H1 (cell line): ENCODE results near the gene PITPNC1. TPM values are rescaled to one million over a fixed set of nuclear protein-coding genes. Genes with fewer than 3 reads are reported as not detected.

Experiments used
- BACH1 ChIP-seq: IDR thresholded peaks from 2 replicates; pipeline ENCODE4 v1.6.1; 2012; ENCODE audit warnings: low read length, improper control_type of control experiment
- EGR1 ChIP-seq: IDR thresholded peaks from 2 replicates; pipeline ENCODE4 v1.6.1; 2011; ENCODE audit warnings: low read depth, low read length, borderline replicate concordance
- HDAC6 ChIP-seq: IDR thresholded peaks from one replicate; pipeline ENCODE4 v1.7.1; 2012; ENCODE audit warnings: low read depth, mild to moderate bottlenecking, inconsistent platforms, low read length, moderate library complexity
- JUND ChIP-seq: IDR thresholded peaks from 2 replicates; pipeline ENCODE4 v1.6.1; 2011; ENCODE audit warnings: mild to moderate bottlenecking, improper control_type of control experiment, low read length
- PHF8 ChIP-seq: fragments of 200-600 bp; sonication (generic); conservative IDR thresholded peaks from 2 replicates; pipeline ENCODE4 v1.7.1; 2012; ENCODE audit warnings: low read depth, mild to moderate bottlenecking, inconsistent platforms, low read length, moderate library complexity
- RNF2 ChIP-seq: fragments of 200-900, 300-1000 bp; sonication (generic); IDR thresholded peaks from 2 replicates; pipeline ENCODE4 v1.7.1; 2016; ENCODE audit warnings: borderline replicate concordance, low read depth, mild to moderate bottlenecking, antibody characterized with exemption, low read length; ENCODE audit not compliant: poor library complexity, severe bottlenecking; ENCODE audit errors: missing control alignments
- SUZ12 ChIP-seq: fragments of 200-600 bp; sonication (generic); IDR thresholded peaks from 2 replicates; pipeline ENCODE4 v1.6.1; 2012; ENCODE audit warnings: mild to moderate bottlenecking, inconsistent platforms, low read length, moderate library complexity, mixed read lengths
- polyA plus RNA-seq, 7 experiments: library from polyadenylated mRNA; depleted of rRNA in 3 of 7; stranded (reverse) in 5 of 7; unstranded in 2 of 7; fragments of >200 nt in 5 of 7; fragments of 200-250 nt in 2 of 7; gene quantifications; 1 replicate in 5 of 7; 2 replicates in 1 of 7; 4 replicates in 1 of 7; pipeline versions ENCODE4 v1.2.1 to v1.2.3, GENCODE V29; 2011 to 2013; ENCODE audit warnings: missing spikeins in 2 of 7, mixed read lengths in 2 of 7
- total RNA-seq: library from RNA; stranded (reverse); fragmentation: NEBNext Ultra II Directional; extraction: Animal tissue kit (Norgen Biotek cat#: 25700); gene quantifications from 2 replicates; pipeline ENCODE4 v1.2.1, GENCODE V29; 2021
- TF ChIP-seq, protein P1 (sequence below): fragments of 300-600 bp; sonication (generic); IDR thresholded peaks from 2 replicates; pipeline ENCODE4 v1.7.1; 2012; ENCODE audit warnings: low read length, moderate library complexity, mild to moderate bottlenecking, inconsistent platforms; ENCODE audit not compliant: insufficient replicate concordance

The PITPNC1 gene
- total and polyA plus RNA-seq, 2 of the 8 experiments (the other 6 are each of a cell fraction or from before 2014, with no cell fraction given): 17.6 to 54.7 TPM

- TF ChIP-seq, protein P1, sequence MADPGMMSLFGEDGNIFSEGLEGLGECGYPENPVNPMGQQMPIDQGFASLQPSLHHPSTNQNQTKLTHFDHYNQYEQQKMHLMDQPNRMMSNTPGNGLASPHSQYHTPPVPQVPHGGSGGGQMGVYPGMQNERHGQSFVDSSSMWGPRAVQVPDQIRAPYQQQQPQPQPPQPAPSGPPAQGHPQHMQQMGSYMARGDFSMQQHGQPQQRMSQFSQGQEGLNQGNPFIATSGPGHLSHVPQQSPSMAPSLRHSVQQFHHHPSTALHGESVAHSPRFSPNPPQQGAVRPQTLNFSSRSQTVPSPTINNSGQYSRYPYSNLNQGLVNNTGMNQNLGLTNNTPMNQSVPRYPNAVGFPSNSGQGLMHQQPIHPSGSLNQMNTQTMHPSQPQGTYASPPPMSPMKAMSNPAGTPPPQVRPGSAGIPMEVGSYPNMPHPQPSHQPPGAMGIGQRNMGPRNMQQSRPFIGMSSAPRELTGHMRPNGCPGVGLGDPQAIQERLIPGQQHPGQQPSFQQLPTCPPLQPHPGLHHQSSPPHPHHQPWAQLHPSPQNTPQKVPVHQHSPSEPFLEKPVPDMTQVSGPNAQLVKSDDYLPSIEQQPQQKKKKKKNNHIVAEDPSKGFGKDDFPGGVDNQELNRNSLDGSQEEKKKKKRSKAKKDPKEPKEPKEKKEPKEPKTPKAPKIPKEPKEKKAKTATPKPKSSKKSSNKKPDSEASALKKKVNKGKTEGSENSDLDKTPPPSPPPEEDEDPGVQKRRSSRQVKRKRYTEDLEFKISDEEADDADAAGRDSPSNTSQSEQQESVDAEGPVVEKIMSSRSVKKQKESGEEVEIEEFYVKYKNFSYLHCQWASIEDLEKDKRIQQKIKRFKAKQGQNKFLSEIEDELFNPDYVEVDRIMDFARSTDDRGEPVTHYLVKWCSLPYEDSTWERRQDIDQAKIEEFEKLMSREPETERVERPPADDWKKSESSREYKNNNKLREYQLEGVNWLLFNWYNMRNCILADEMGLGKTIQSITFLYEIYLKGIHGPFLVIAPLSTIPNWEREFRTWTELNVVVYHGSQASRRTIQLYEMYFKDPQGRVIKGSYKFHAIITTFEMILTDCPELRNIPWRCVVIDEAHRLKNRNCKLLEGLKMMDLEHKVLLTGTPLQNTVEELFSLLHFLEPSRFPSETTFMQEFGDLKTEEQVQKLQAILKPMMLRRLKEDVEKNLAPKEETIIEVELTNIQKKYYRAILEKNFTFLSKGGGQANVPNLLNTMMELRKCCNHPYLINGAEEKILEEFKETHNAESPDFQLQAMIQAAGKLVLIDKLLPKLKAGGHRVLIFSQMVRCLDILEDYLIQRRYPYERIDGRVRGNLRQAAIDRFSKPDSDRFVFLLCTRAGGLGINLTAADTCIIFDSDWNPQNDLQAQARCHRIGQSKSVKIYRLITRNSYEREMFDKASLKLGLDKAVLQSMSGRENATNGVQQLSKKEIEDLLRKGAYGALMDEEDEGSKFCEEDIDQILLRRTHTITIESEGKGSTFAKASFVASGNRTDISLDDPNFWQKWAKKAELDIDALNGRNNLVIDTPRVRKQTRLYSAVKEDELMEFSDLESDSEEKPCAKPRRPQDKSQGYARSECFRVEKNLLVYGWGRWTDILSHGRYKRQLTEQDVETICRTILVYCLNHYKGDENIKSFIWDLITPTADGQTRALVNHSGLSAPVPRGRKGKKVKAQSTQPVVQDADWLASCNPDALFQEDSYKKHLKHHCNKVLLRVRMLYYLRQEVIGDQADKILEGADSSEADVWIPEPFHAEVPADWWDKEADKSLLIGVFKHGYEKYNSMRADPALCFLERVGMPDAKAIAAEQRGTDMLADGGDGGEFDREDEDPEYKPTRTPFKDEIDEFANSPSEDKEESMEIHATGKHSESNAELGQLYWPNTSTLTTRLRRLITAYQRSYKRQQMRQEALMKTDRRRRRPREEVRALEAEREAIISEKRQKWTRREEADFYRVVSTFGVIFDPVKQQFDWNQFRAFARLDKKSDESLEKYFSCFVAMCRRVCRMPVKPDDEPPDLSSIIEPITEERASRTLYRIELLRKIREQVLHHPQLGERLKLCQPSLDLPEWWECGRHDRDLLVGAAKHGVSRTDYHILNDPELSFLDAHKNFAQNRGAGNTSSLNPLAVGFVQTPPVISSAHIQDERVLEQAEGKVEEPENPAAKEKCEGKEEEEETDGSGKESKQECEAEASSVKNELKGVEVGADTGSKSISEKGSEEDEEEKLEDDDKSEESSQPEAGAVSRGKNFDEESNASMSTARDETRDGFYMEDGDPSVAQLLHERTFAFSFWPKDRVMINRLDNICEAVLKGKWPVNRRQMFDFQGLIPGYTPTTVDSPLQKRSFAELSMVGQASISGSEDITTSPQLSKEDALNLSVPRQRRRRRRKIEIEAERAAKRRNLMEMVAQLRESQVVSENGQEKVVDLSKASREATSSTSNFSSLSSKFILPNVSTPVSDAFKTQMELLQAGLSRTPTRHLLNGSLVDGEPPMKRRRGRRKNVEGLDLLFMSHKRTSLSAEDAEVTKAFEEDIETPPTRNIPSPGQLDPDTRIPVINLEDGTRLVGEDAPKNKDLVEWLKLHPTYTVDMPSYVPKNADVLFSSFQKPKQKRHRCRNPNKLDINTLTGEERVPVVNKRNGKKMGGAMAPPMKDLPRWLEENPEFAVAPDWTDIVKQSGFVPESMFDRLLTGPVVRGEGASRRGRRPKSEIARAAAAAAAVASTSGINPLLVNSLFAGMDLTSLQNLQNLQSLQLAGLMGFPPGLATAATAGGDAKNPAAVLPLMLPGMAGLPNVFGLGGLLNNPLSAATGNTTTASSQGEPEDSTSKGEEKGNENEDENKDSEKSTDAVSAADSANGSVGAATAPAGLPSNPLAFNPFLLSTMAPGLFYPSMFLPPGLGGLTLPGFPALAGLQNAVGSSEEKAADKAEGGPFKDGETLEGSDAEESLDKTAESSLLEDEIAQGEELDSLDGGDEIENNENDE: no peak
- TF ChIP-seq PHF8 (no peak), HDAC6 (no peak), JUND (no peak), RNF2 (no peak), EGR1 (no peak), BACH1 (no peak), SUZ12 (no peak)
- TF ChIP-seq, all 59 proteins: peak for 0
Observed at GRCh38 chr17:67613961-67614360, 236.9 kb downstream of the PITPNC1 start (continued).
